GM12878 (cell line): ENCODE data around the gene SKAP1. TPM values are rescaled to one million over a fixed set of nuclear protein-coding genes. Genes with fewer than 3 reads are reported as not detected.

Experiments used
- ATAC-seq: fragments of 200-7000 bp; cut with Tn5 transposase; 3 replicates; pipeline ENCODE4 v1.9.1; 2020; ENCODE audit warnings: mild to moderate bottlenecking, moderate library complexity
- BruUV-seq: library from RNA; stranded (reverse); fragments of 400-500 nt; replicated peaks from 2 replicates; lab custom pipeline; 2021; lab: Mats Ljungman, UMichigan
- CTCF ChIA-PET: fragments of 300-600 bp; sonication (Branson Sonifier 250); formaldehyde crosslinking; extraction: SDS; loops from one replicate; lab custom pipeline; 2021; ENCODE audit warnings: inconsistent platforms; lab: Yijun Ruan, JAX
- POLR2A ChIA-PET: fragments of 350-600 bp; formaldehyde crosslinking; extraction: SDS; loops from one replicate; lab custom pipeline; 2021; ENCODE audit warnings: inconsistent platforms; lab: Charles Lee
- RAD21 ChIA-PET: fragments of 300-600 bp; sonication (Branson Sonifier 250); formaldehyde crosslinking; loops from one replicate; lab custom pipeline; 2023; ENCODE audit warnings: antibody characterized with exemption; ENCODE audit not compliant: unreplicated experiment; lab: Charles Lee
- SMC1A ChIA-PET: fragments of 300-600 bp; sonication (Branson Sonifier 250); formaldehyde crosslinking; loops from one replicate; lab custom pipeline; 2023; ENCODE audit not compliant: unreplicated experiment, uncharacterized antibody; lab: Charles Lee
- DNase-seq: peaks from one replicate; pipeline ENCODE4 v3.0.0-alpha.2; 2011; ENCODE audit warnings: low read depth, low spot score
- FAIRE-seq: peaks from 3 replicates; lab custom pipeline; 2011; peaks lifted over from hg19 to GRCh38; lab: Jason Lieb, UNC
- H2AFZ ChIP-seq: 2 replicates; pipeline ENCODE4 v1.6.0; 2011; ENCODE audit warnings: low read depth, low read length, control low read depth; ENCODE audit not compliant: control insufficient read depth
- H3K27ac ChIP-seq: 2 replicates; pipeline ENCODE4 v1.5.1; 2011; ENCODE audit warnings: control low read depth; ENCODE audit not compliant: control insufficient read depth, insufficient read depth
- H3K27me3 ChIP-seq, 2 experiments: replicated peaks in 1 of 2; 2 replicates each; pipeline versions ENCODE4 v1.6.0 to v1.6.1; 2011; ENCODE audit warnings: low read length in 1 of 2; ENCODE audit not compliant: control insufficient read depth in 2 of 2, insufficient read depth in 2 of 2
- H3K36me3 ChIP-seq, 2 experiments: 2 replicates each; pipeline ENCODE4 v1.5.1; 2011; ENCODE audit warnings: low read length in 1 of 2; ENCODE audit not compliant: control insufficient read depth in 2 of 2, insufficient read depth in 2 of 2
- H3K4me1 ChIP-seq: 2 replicates; pipeline ENCODE4 v1.6.1; 2011; ENCODE audit warnings: mild to moderate bottlenecking, low read length, moderate library complexity, mixed read lengths; ENCODE audit not compliant: control insufficient read depth, insufficient read depth
- H3K4me2 ChIP-seq: 2 replicates; pipeline ENCODE4 v1.6.0; 2011; ENCODE audit warnings: control low read depth; ENCODE audit not compliant: control insufficient read depth, insufficient read depth
- H3K4me3 ChIP-seq: fragments of 200-600 bp; sonication (generic); 2 replicates; pipeline ENCODE4 v1.5.1; 2016
- H3K79me2 ChIP-seq: 2 replicates; pipeline ENCODE4 v1.6.0; 2011; ENCODE audit warnings: low read length; ENCODE audit not compliant: control insufficient read depth, insufficient read depth
- H3K9ac ChIP-seq: 2 replicates; pipeline ENCODE4 v1.8.0; 2011; ENCODE audit warnings: low read length, control low read depth, mixed read lengths; ENCODE audit not compliant: control insufficient read depth, insufficient read depth
- H3K9me3 ChIP-seq: replicated peaks from 3 replicates; pipeline ENCODE4 v1.5.1; 2011; ENCODE audit warnings: mild to moderate bottlenecking, low read length; ENCODE audit not compliant: control insufficient read depth, insufficient read depth
- H4K20me1 ChIP-seq: 2 replicates; pipeline ENCODE4 v1.6.0; 2011; ENCODE audit not compliant: control insufficient read depth, insufficient read depth
- ASH2L ChIP-seq: fragments of 300-600, 200-600 bp; sonication (generic); IDR thresholded peaks from 2 replicates; pipeline ENCODE4 v1.6.1; 2017; ENCODE audit warnings: low read depth, mild to moderate bottlenecking, borderline replicate concordance
- CBFB ChIP-seq: IDR thresholded peaks from 2 replicates; pipeline ENCODE4 v1.6.1; 2016; ENCODE audit warnings: antibody characterized with exemption, low read depth
- CHD1 ChIP-seq: IDR thresholded peaks from 2 replicates; pipeline ENCODE4 v1.6.1; 2012; ENCODE audit warnings: low read depth, low read length, improper control_type of control experiment
- CREM ChIP-seq: IDR thresholded peaks from 2 replicates; pipeline ENCODE4 v1.6.1; 2014; ENCODE audit warnings: antibody characterized with exemption, low read depth
- EED ChIP-seq: sonication (generic); IDR thresholded peaks from 2 replicates; pipeline ENCODE4 v1.6.1; 2016; ENCODE audit warnings: antibody characterized with exemption, low read depth
- EGR1 ChIP-seq, 2 experiments: IDR thresholded peaks; 1 replicate in 1 of 2; 2 replicates in 1 of 2; pipeline ENCODE4 v1.6.1; 2011 to 2012; ENCODE audit warnings: low read depth in 2 of 2, low read length in 2 of 2, borderline replicate concordance in 1 of 2, mild to moderate bottlenecking in 1 of 2, moderate library complexity in 1 of 2
- EP300 ChIP-seq, 2 experiments: fragments of 150-350 bp in 1 of 2; IDR thresholded peaks; 2 replicates each; pipeline ENCODE4 v1.6.1; 2011 to 2012; ENCODE audit warnings: low read depth in 2 of 2, low read length in 2 of 2, borderline replicate concordance in 1 of 2, improper control_type of control experiment in 1 of 2, inconsistent platforms in 1 of 2; ENCODE audit not compliant: control insufficient read depth in 1 of 2
- ESRRA ChIP-seq: IDR thresholded peaks from 2 replicates; pipeline ENCODE4 v1.6.1; 2012; ENCODE audit warnings: mild to moderate bottlenecking, low read length, improper control_type of control experiment
- FOXM1 ChIP-seq: IDR thresholded peaks from 2 replicates; pipeline ENCODE4 v1.6.1; 2012; ENCODE audit warnings: low read depth, mild to moderate bottlenecking, inconsistent platforms, low read length, moderate library complexity
- IKZF1 ChIP-seq: fragments of 450-650 bp; conservative IDR thresholded peaks from 2 replicates; pipeline ENCODE4 v1.6.1; 2017; ENCODE audit warnings: antibody characterized with exemption, mild to moderate bottlenecking
- IRF4 ChIP-seq: IDR thresholded peaks from 2 replicates; pipeline ENCODE4 v1.6.1; 2011; ENCODE audit warnings: low read depth, low read length
- MEF2B ChIP-seq: fragments of 450-650 bp; IDR thresholded peaks from 2 replicates; pipeline ENCODE4 v1.6.1; 2018; ENCODE audit warnings: mild to moderate bottlenecking, moderate library complexity; ENCODE audit not compliant: partially characterized antibody, poor library complexity, severe bottlenecking
- NKRF ChIP-seq: fragments of 450-650 bp; conservative IDR thresholded peaks from 2 replicates; pipeline ENCODE4 v1.6.1; 2017; ENCODE audit warnings: mild to moderate bottlenecking, moderate library complexity
- NRF1 ChIP-seq: conservative IDR thresholded peaks from 2 replicates; pipeline ENCODE4 v1.6.1; 2011; ENCODE audit warnings: mild to moderate bottlenecking, low read depth, low read length, improper control_type of control experiment
- RB1 ChIP-seq: fragments of 450-650 bp; formaldehyde crosslinking; IDR thresholded peaks from 2 replicates; pipeline ENCODE4 v1.6.1; 2017; ENCODE audit warnings: mild to moderate bottlenecking, borderline replicate concordance
- RCOR1 ChIP-seq: conservative IDR thresholded peaks from 2 replicates; pipeline ENCODE4 v1.6.1; 2012; ENCODE audit warnings: low read depth, low read length, improper control_type of control experiment
- TCF3 ChIP-seq: IDR thresholded peaks from 2 replicates; pipeline ENCODE4 v1.6.1; 2012; ENCODE audit warnings: low read depth, mild to moderate bottlenecking, low read length, borderline replicate concordance; ENCODE audit not compliant: insufficient read depth
- ZNF24 ChIP-seq: fragments of 450-650 bp; IDR thresholded peaks from 2 replicates; pipeline ENCODE4 v1.6.1; 2017; ENCODE audit warnings: antibody characterized with exemption, mild to moderate bottlenecking
- in situ Hi-C: fragments of 300-500 bp; cut with MboI; formaldehyde crosslinking; loops from 9 replicates; pipeline ENCODE4 v1.14.3; 2018; ENCODE audit warnings: mixed read lengths
- intact Hi-C: fragments of 100-400 bp; cut with micrococcal nuclease; formaldehyde crosslinking; loops from one replicate; pipeline ENCODE4 v1.14.2; 2022; ENCODE audit not compliant: unreplicated experiment
- polyA plus RNA-seq, 11 experiments: library from polyadenylated mRNA; depleted of rRNA in 4 of 11; unstranded in 6 of 11; stranded (reverse) in 5 of 11; fragments of >200 nt; fragmentation: Nextera tagmentation in 4 of 11; fragmentation: Illumina TruSeq in 1 of 11; extraction: Ambion mirVana in 4 of 11; extraction: Trizol in 1 of 11; gene quantifications; 1 replicate in 1 of 11; 2 replicates in 10 of 11; pipeline versions ENCODE4 v1.2.1 to v1.2.3, GENCODE V29; 2011 to 2016; ENCODE audit warnings: inconsistent platforms in 2 of 11, missing spikeins in 2 of 11, low read depth in 1 of 11
- total RNA-seq, 4 experiments: library from RNA; depleted of rRNA in 3 of 4; stranded (reverse); fragments of >200 nt in 3 of 4; fragmentation: Illumina TruSeq in 1 of 4; extraction: Trizol in 1 of 4; gene quantifications; 2 replicates each; pipeline versions ENCODE4 v1.2.1 to v1.2.3, GENCODE V29; 2013 to 2021
- TF ChIP-seq, protein P1 (sequence below): fragments of 450-650 bp; IDR thresholded peaks from 2 replicates; pipeline ENCODE4 v1.6.1; 2016; ENCODE audit warnings: mild to moderate bottlenecking

SKAP1 gene
- total and polyA plus RNA-seq, 10 of the 15 experiments (the other 5 are each of a cell fraction or from before 2014, with no cell fraction given) = 17.1 to 97.6 (median 35.9) TPM

DNA sequence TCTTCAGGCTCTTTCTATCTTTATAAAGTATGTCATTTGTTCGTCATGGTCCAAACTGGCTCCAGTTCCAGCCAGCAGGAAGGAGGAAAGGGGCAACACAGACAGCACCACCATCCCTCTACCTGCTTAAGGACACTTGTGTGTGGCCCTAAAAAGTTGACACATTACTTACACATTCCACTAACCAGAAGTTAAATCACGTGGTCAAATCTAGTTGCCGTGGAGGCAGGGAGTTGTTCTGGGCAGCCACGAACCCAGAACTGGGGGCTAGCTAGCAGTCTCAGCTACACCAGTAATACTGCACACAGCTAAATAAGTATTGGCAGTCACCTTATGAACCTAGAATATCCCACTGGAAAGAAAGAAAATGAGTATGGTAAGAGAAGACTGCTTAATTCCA is 218.2 kb downstream of the SKAP1 start (continued):
- TF ChIP-seq NKRF (no peak), EGR1 (IDR thresholded peaks at IDR 0.05; ENCODE audit: borderline replicate concordance in 1 of 2, low read depth in 2 of 2, low read length in 2 of 2) (no peak), ZNF24 (no peak), TCF3 (no peak), RB1 (no peak)

- no peak overlapping the region for H3K4me3 ChIP-seq
- TF ChIP-seq, protein P1, sequence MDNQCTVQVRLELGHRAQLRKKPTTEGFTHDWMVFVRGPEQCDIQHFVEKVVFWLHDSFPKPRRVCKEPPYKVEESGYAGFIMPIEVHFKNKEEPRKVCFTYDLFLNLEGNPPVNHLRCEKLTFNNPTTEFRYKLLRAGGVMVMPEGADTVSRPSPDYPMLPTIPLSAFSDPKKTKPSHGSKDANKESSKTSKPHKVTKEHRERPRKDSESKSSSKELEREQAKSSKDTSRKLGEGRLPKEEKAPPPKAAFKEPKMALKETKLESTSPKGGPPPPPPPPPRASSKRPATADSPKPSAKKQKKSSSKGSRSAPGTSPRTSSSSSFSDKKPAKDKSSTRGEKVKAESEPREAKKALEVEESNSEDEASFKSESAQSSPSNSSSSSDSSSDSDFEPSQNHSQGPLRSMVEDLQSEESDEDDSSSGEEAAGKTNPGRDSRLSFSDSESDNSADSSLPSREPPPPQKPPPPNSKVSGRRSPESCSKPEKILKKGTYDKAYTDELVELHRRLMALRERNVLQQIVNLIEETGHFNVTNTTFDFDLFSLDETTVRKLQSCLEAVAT = no peak
- TF ChIP-seq NKRF (no peak), CBFB (no peak), CHD1 (no peak), EGR1 (IDR thresholded peaks at IDR 0.05; ENCODE audit: borderline replicate concordance in 1 of 2, low read depth in 2 of 2, low read length in 2 of 2) (no peak), MEF2B (no peak), EED (no peak), IKZF1 (no peak), RCOR1 (no peak), ASH2L (no peak), CREM (no peak), EP300 (IDR thresholded peaks at IDR 0.05; ENCODE audit: borderline replicate concordance in 1 of 2, control insufficient read depth in 1 of 2, low read depth in 2 of 2, low read length in 2 of 2) (no peak), IRF4 (no peak), FOXM1 (no peak), NRF1 (no peak), ESRRA (no peak)
These were observed 219.0 kb downstream of the SKAP1 start for GRCh38 chr17:48211011-48211410.

More at GRCh38 chr17:48211011-48211410, 219.0 kb downstream of the SKAP1 start:
- Histone ChIP-seq H3K9me3 (no peaks in the 10 kb centered on the region), H4K20me1 (no peaks in the 10 kb centered on the region), H3K4me2 (no peak overlapping the region), H3K27ac (no peak overlapping the region), H3K4me1 (no peaks in the 10 kb centered on the region), H3K27me3 (no peaks in the 10 kb centered on the region), H2AFZ (no peak overlapping the region), H3K36me3 (peaks cover 0 to 3% of the 10 kb centered on the region in 2 experiments; a peak in 1 of 4 replicates), H3K9ac (no peak overlapping the region), H3K79me2 (no peaks in the 10 kb centered on the region)
- no TSS peak for BruUV-seq
- ChIA-PET SMC1A (interaction anchor here (0.6 kb wide), 1 partner anchor 39 kb away, joined by 3 read pairs; no protein-coding TSS in a partner anchor), CTCF (no interaction called here), RAD21 (no interaction called here), POLR2A (no interaction called here)
- DNase-seq (no peak), FAIRE-seq (no peak), ATAC-seq (no peak)
- in situ Hi-C loops = no loop called here
- intact Hi-C loops = no loop called here
